Small intestine (tissue), 7 donors: Measurements from ENCODE around the gene TMEM240. TPM values are rescaled to one million over a fixed set of nuclear protein-coding genes. Genes with fewer than 3 reads are reported as not detected.
A peak's percentile ranks its signal among the peaks of the same experiment; 100 is the strongest.

ENCODE experiments used
- DNase-seq, 2 donors: peaks; one replicate each; pipeline versions ENCODE4 v3.0.0 to v3.0.0-alpha.2; 2013
- FAIRE-seq: peaks from 2 replicates; lab custom pipeline; 2012; peaks lifted over from hg19 to GRCh38; lab: Jason Lieb, UNC
- H3K27ac ChIP-seq, 3 donors: one replicate each; pipeline ENCODE4 v1.5.1; 2013; ENCODE audit warnings: low read length in 2 of 3, mild to moderate bottlenecking in 2 of 3, control low read depth in 1 of 3, inconsistent platforms in 1 of 3, low read depth in 1 of 3, moderate library complexity in 1 of 3
- H3K27me3 ChIP-seq, 3 donors: one replicate each; pipeline ENCODE4 v1.6.1; 2013; ENCODE audit warnings: low read length in 3 of 3, inconsistent platforms in 1 of 3; ENCODE audit not compliant: control insufficient read depth in 3 of 3, insufficient read depth in 3 of 3
- H3K36me3 ChIP-seq, 3 donors: one replicate each; pipeline ENCODE4 v1.6.1; 2013; ENCODE audit warnings: low read length in 3 of 3, inconsistent platforms in 1 of 3, low read depth in 1 of 3, mild to moderate bottlenecking in 1 of 3, moderate library complexity in 1 of 3; ENCODE audit not compliant: control insufficient read depth in 3 of 3, insufficient read depth in 2 of 3
- H3K4me1 ChIP-seq, 3 donors: one replicate each; pipeline ENCODE4 v1.6.1; 2013; ENCODE audit warnings: low read length in 2 of 3, inconsistent platforms in 1 of 3, low read depth in 1 of 3, mild to moderate bottlenecking in 1 of 3, moderate library complexity in 1 of 3; ENCODE audit not compliant: control insufficient read depth in 3 of 3, insufficient read depth in 2 of 3
- H3K4me3 ChIP-seq, 3 donors: one replicate each; pipeline ENCODE4 v1.5.1; 2013; ENCODE audit warnings: low read length in 3 of 3, control low read depth in 1 of 3, inconsistent platforms in 1 of 3, low read depth in 1 of 3, mild to moderate bottlenecking in 1 of 3, moderate library complexity in 1 of 3
- H3K9me3 ChIP-seq, 2 donors: one replicate each; pipeline ENCODE4 v1.6.1; 2013; ENCODE audit warnings: low read depth in 1 of 2, low read length in 1 of 2; ENCODE audit not compliant: control insufficient read depth in 2 of 2, insufficient read depth in 1 of 2
- WGBS, 3 donors: extraction: QIAGEN DNeasy Blood & Tissue Kit; methylation state at CpG; one replicate each; pipeline ENCODE4 v1.1.7; 2013; 5-methylcytosine and 5-hydroxymethylcytosine counted together
- polyA plus RNA-seq, 4 donors: library from polyadenylated mRNA; stranded (reverse) in 3 of 4; unstranded in 1 of 4; fragments of 200-250 nt in 3 of 4; fragments of 120-200 nt in 1 of 4; gene quantifications; one replicate each; pipeline versions ENCODE4 v1.2.1 to v1.2.3, GENCODE V29; 2013
- donor health status: healthy with polysubstance abuse.
- donor health status: control.
- donor health status: control.
- donor health status: Bipolar disorder and iron deficiency.
- donor health status: healthy.

Gene TMEM240
- polyA plus RNA-seq, 4 donors = 1.6 to 3.7 (median 1.6) TPM; not detected in 1

DNA sequence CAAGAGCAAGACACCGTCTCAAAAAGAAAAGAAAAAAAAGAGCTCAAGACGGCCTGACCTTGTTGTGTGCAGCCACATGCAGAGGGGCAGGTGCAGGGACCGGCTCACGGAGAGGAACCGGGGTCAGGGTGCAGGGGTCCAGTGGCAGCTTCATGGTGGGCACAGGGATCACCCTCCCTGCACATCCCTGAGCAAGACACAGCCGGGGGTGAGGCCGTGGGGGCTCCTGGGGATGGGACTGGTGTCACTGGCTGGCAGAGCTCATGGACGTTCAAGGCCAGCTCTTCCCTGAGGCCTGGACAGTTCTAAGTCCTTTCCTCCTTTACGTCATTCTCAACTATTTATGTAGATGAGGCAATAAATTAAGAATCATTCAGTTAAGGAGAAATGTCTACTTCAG is 6.6 kb upstream of the TMEM240 start:
- H3K9me3 ChIP-seq = no peaks in the 10 kb centered on the region
- no peak overlapping the region for H3K27ac ChIP-seq
- 88 to 90% (median 89%) methylated on average over 8 to 9 of the region's 9 CpGs for WGBS, 3 donors
- FAIRE-seq = no peak
- H3K4me3 ChIP-seq = no peak overlapping the region
- peaks cover 3 to 49% (median 4%) of the 10 kb centered on the region in 3 donors for H3K36me3 ChIP-seq
- no peak for DNase-seq
- H3K4me1 ChIP-seq = peaks cover 0 to 16% (median 0%) of the 10 kb centered on the region in 3 donors
- H3K27me3 ChIP-seq = no peaks in the 10 kb centered on the region

DNA sequence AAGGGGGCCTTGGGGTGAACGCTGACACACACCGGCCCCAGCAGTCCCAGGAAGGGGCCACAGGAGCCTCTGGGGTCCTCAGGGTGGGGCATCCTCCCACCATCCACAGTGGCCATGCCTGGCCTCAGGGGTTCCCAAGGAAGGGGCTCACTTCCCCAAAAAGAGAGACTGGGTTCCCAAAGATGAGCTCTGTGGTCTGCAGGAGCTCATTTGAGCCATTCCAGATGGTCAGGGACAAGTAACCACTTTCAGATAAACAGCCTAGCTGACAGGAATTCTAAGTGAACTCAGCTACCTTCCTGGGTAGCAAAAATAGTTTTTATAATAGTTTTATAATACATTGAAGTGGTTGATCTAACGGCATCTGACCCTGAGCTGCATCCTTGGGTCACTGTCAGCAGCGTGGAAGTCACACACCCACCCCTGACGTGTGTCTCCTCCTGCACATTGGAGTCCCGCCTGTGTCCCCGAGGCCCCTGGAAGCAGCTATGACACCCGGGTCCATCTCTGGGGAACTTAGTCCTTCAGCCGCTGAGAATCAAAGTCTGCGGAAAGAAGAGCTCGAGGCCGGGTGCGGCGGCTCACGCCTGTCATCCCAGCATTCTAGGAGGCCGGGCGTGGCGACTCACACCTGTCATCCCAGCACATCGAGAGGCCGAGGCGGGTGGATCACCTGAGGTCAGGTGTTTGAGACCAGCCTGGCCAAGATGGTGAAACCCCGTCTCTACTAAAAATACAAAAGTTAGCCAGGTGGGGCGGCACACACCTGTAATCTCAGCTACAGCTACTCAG is 5.7 kb upstream of the TMEM240 start:
- FAIRE-seq (no peak), DNase-seq (no peak)
- Histone ChIP-seq H3K36me3 (peaks cover 4 to 55% (median 7%) of the 10 kb centered on the region in 3 donors), H3K4me3 (no peak overlapping the region), H3K9me3 (no peaks in the 10 kb centered on the region), H3K27me3 (no peaks in the 10 kb centered on the region), H3K27ac (no peak overlapping the region), H3K4me1 (peaks cover 0 to 16% (median 0%) of the 10 kb centered on the region in 3 donors)
- 78 to 89% (median 88%) methylated on average over 22 to 23 of the region's 23 CpGs for WGBS, 3 donors

DNA sequence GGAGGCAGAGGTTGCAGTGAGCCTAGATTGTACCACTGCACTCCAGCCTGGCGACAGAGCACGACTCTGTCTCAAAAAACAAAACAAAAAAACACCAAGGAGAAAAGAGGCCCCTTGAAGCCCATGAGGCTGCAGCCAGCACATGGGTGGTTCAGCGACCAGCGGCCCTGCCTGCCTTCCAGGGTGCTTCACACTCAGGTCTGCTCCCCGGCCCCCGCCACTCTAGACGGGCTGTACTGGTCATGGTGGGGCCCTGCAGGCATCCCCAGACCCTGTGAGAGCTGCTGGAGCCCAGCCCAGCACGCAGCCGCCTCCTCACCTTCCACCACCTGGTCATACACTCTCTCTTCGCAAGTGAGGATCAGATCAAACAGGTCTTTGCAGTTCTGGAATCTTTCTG is 4.1 kb upstream of the TMEM240 start:
- FAIRE-seq (no peak), DNase-seq (no peak)
- Histone ChIP-seq H3K27ac (no peak overlapping the region), H3K36me3 (peaks cover 4 to 59% (median 7%) of the 10 kb centered on the region in 3 donors), H3K4me3 (no peak overlapping the region), H3K4me1 (peaks cover 0 to 16% (median 0%) of the 10 kb centered on the region in 3 donors), H3K9me3 (no peaks in the 10 kb centered on the region), H3K27me3 (peaks cover 0 to 1% (median 0%) of the 10 kb centered on the region in 3 donors)
- WGBS, 3 donors = 91 to 95% (median 92%) methylated on average over 10 of the region's 10 CpGs

DNA sequence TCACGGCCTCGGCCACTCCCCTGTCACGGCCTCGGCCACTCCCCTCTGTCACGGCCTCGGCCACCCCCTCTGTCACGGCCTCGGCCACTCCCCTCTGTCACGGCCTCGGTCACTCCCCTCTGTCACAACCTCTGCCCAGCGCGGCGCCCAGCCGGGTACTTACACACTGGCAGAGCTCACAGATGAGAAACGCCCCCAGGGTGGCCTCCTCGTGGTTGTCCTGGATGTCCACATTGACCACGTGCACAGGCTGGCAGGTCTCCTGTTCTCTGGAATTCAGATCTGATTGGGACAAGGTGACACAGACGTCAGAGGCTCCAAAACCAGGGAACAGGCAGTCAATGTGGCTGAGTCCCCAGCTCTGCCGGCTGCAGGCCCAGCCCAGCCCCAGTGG is 3.3 kb upstream of the TMEM240 start:
- FAIRE-seq (no peak), DNase-seq (peak; percentile 63 to 82)
- Histone ChIP-seq H3K36me3 (peaks cover 4 to 58% (median 7%) of the 10 kb centered on the region in 3 donors), H3K27me3 (peaks cover 0 to 10% (median 0%) of the 10 kb centered on the region in 3 donors), H3K9me3 (no peaks in the 10 kb centered on the region), H3K4me3 (peak overlapping the region in 2 of 3 donors; percentile 8 to 13), H3K27ac (peak overlapping the region in 2 of 3 donors; percentile 15 to 74), H3K4me1 (peaks cover 0 to 16% (median 0%) of the 10 kb centered on the region in 3 donors)
- WGBS, 3 donors = 16 to 57% (median 39%) methylated on average over 14 to 19 of the region's 19 CpGs

DNA sequence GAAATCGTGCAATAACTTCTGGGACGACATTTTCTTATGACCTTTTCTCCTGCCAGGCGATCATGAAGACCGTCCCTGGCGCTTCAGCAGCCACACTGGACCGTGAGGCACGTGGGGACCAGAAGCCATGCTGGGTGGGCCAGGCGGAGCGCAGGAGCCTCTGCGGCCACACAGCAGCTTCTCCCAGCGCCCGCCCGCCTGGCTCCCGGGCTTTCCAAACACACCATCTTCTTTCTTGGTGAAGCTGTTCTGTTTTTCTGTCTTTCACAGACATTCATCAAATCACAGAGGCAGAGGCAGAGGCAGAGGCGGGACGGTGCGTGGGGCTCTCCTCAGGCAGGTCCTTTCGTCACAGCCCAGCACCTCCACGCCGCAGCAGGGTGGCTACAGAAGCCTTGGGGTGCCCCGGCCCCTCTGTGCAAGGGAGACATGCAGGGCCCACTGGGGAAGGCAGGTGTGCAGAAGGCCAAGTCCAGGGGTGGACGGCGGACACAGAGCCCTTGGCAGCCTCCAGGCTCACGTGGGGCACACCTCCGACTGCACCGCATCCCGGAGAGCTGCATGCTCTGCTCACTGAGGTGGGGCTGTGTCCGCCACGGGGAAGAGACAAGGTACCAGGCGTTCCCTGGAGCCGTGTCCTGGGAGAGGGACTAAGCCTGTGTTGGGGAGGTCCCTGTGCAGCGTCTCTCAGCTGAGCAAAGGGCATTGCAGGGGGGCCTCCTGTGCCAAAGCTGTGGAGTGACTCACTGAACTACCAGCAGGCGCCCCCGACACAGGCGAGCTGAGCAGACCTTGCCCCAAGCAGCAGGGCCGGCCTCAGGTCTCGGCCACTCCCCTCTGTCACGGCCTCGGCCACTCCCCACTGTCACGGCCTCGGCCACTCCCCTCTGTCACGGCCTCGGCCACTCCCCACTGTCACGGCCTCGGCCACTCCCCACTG is 2.6 kb upstream of the TMEM240 start:
- Histone ChIP-seq H3K9me3 (no peaks in the 10 kb centered on the region), H3K27me3 (peaks cover 0 to 13% (median 0%) of the 10 kb centered on the region in 3 donors), H3K4me3 (peak overlapping the region in 2 of 3 donors; percentile 8 to 13), H3K27ac (peak overlapping the region in 2 of 3 donors; percentile 15 to 74), H3K4me1 (peaks cover 0 to 16% (median 0%) of the 10 kb centered on the region in 3 donors), H3K36me3 (peaks cover 4 to 56% (median 7%) of the 10 kb centered on the region in 3 donors)
- 60 to 78% (median 69%) methylated on average over 44 to 45 of the region's 45 CpGs for WGBS, 3 donors
- DNase-seq = peak; percentile 87 to 88
- no peak for FAIRE-seq

DNA sequence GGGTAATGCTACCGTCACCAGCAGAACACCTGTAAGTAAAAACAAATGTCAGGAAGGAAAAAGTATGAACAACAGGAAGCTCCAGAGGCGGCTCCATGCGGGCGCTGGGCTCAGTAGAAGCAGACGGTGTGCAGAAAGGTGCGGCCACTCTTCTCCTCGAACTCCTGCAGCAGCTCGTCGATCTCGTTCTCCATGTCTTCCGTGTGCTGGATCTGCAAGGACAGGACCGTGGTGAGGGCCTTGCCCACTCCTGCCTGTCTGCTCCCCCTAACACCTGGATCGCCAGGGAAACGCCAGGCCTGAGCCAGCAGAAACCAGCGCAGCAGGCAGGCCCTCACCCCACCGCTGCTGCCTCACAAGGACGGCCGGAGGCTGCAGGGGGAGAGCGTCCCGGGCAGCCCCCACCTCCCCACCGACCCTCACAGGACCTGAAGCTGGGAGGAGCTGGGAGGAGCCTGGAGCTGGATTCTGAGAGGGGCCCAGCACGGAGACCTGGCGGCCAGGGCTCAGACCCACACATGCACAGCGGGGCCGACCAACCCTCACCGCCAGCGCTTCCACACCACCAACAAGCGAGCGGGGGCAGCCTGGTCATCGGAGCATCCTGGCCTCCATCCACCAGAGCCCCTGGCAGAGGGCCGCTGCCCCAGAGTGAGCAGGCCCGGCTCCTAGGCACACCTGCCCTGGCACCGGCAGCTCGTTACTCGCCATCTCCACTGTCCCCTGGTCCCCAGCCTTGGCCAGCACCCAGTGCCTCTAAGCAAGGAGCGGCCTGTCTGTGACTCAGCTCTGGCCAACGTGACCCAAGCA is 1.7 kb upstream of the TMEM240 start:
- 87 to 93% (median 92%) methylated on average over 33 to 37 of the region's 37 CpGs for WGBS, 3 donors
- Histone ChIP-seq H3K36me3 (peaks cover 4 to 48% (median 7%) of the 10 kb centered on the region in 3 donors), H3K9me3 (no peaks in the 10 kb centered on the region), H3K4me1 (peaks cover 0 to 16% (median 0%) of the 10 kb centered on the region in 3 donors), H3K4me3 (no peak overlapping the region), H3K27me3 (peaks cover 0 to 13% (median 0%) of the 10 kb centered on the region in 3 donors), H3K27ac (no peak overlapping the region)
- no peak for FAIRE-seq
- no peak for DNase-seq

DNA sequence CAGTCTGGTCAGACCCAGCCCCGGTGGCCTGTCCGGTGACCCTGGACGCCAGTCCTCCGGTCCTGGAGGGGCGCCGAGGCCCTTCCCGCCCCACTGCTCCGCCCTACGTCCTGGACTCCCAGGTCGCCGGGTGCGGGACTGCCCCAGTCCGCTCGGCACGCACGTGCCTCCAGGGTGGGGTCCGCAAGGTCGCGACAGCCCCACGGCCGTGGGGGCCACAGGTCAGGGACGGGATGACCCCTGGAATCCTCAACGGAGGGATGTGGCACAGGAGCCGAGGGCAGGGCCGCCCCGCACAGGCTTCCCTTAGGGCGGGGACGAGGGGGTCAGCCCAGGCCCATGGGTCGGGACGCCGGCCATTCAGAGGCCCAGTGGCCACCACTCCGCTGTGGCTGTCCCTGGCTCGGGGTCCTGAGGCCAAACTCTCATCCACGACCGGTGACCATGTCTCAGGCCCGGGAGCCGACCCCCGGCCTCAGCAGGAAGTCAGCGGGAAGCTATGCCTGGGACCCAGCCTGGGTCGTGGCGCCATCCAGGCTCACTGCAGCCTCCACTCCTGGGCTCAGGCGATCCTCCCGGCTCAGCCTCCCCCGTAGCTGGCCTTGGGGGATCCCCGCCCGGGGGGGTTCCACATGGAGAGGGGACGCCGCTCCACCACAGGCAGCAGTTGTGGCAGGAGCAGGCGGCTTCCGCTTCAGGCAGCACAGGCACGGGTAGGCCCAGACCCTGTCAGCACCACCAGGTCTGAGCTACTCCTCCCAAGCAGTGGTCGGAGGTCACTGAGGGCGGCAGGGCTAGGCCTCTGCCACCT is 599 bp upstream of the TMEM240 start:
- peaks cover 0 to 13% (median 0%) of the 10 kb centered on the region in 3 donors for H3K27me3 ChIP-seq
- FAIRE-seq = no peak
- WGBS, 3 donors = 60 to 64% (median 60%) methylated on average over 35 to 53 of the region's 53 CpGs
- peaks cover 4 to 40% (median 4%) of the 10 kb centered on the region in 3 donors for H3K36me3 ChIP-seq
- no peaks in the 10 kb centered on the region for H3K9me3 ChIP-seq
- H3K27ac ChIP-seq = no peak overlapping the region
- H3K4me3 ChIP-seq = peak overlapping the region in 2 of 3 donors; percentile 24 to 46
- DNase-seq = no peak
- H3K4me1 ChIP-seq = peaks cover 0 to 16% (median 0%) of the 10 kb centered on the region in 3 donors
